ENCODE measurements around the gene BORCS5. TPM values are rescaled to one million over a fixed set of nuclear protein-coding genes. Genes with fewer than 3 reads are reported as not detected.

The BORCS5 gene
- total and polyA plus RNA-seq, 2 of the 8 experiments (the other 6 are each of a cell fraction or from before 2014, with no cell fraction given), result 8.3 to 17.4 TPM

GRCh38 chr12:12460935-12461922 lies 104.4 kb downstream of the BORCS5 start:
- 93% methylated on average over 8 of the region's 8 CpGs; no CpG with 5 or more reads in 1 of the 2 experiments for WGBS, 2 experiments (ENCODE audit: extremely low coverage in 1 of 2, insufficient coverage in 1 of 2, insufficient read length in 1 of 2, insufficient replicate concordance in 2 of 2, low coverage in 1 of 2, low lambda C conversion rate in 2 of 2, missing lambda C conversion rate in 1 of 2)

More at GRCh38 chr12:12460935-12461922, 104.4 kb downstream of the BORCS5 start:
- no peak overlapping the region for H2AFZ ChIP-seq (ENCODE audit: low read length)
- POLR2A ChIA-PET (ENCODE audit: partially characterized antibody), result no interaction called here
- no peak overlapping the region for H3K27ac ChIP-seq (ENCODE audit: low read depth, low read length)
- no peak overlapping the region for H3K56ac ChIP-seq (replicated peaks; ENCODE audit: insufficient read length, low read depth, low read length)
- no peak overlapping the region for H4K8ac ChIP-seq (ENCODE audit: extremely low read depth, insufficient read depth, low read length)
- H3K23ac ChIP-seq (ENCODE audit: insufficient read length), result no peak overlapping the region
- H3K79me1 ChIP-seq (ENCODE audit: low read depth, low read length), result no peaks in the 10 kb centered on the region
- H3K9ac ChIP-seq (replicated peaks in 1 of 4; ENCODE audit: extremely low read depth in 1 of 4, low read depth in 3 of 4, low read length in 3 of 4), result no peak overlapping the region
- no peak overlapping the region for H3K14ac ChIP-seq (ENCODE audit: insufficient read length)
- no peak overlapping the region for H4K91ac ChIP-seq (replicated peaks; ENCODE audit: insufficient read length, low read length)
- no peak overlapping the region for H3K18ac ChIP-seq (ENCODE audit: extremely low read depth, low read length)
- H2BK15ac ChIP-seq (ENCODE audit: low read length), result no peak overlapping the region
- no peak overlapping the region for H4K5ac ChIP-seq (ENCODE audit: insufficient read length, low read depth, low read length)
- peak in 1 of 2 experiments; percentile 14 for DNase-seq (ENCODE audit: low read depth in 1 of 2, low spot score in 2 of 2)
- no peaks in the 10 kb centered on the region for H3K36me3 ChIP-seq (ENCODE audit: control insufficient read depth in 2 of 4, insufficient read depth in 4 of 4, low read length in 3 of 4)
- no peak overlapping the region for H3K4ac ChIP-seq (replicated peaks; ENCODE audit: insufficient read length, low read depth, low read length)
- H2BK5ac ChIP-seq (ENCODE audit: low read depth, low read length), result no peak overlapping the region
- no peak overlapping the region for H2BK120ac ChIP-seq (replicated peaks; ENCODE audit: low read depth, low read length)
- no peaks in the 10 kb centered on the region for H3K27me3 ChIP-seq (replicated peaks in 1 of 4; ENCODE audit: control insufficient read depth in 3 of 4, extremely low read depth in 1 of 4, insufficient read depth in 3 of 4, low read length in 3 of 4)
- no peaks in the 10 kb centered on the region for H3K9me3 ChIP-seq (ENCODE audit: insufficient read depth in 2 of 2, low read depth in 1 of 2, low read length in 1 of 2)
- CTCF ChIA-PET (ENCODE audit: partially characterized antibody), result interaction anchor here (0.8 to 0.9 kb wide), 2 partner anchors 42 to 102 kb away, joined by 3 read pairs; no protein-coding TSS in a partner anchor
- FAIRE-seq, result no peak
- H3K4me3 ChIP-seq (ENCODE audit: extremely low read depth in 1 of 4, insufficient read depth in 2 of 4, low read depth in 3 of 4, low read length in 4 of 4), result no peak overlapping the region
- TF ChIP-seq ASH2L (IDR thresholded peaks at IDR 0.05; ENCODE audit: low read length) (no peak), USF2 (IDR thresholded peaks at IDR 0.05; ENCODE audit: low read length) (no peak), SIRT6 (IDR thresholded peaks at IDR 0.05; ENCODE audit: low read length) (no peak), BACH1 (IDR thresholded peaks at IDR 0.05; ENCODE audit: low read length) (no peak), EP300 (IDR thresholded peaks at IDR 0.05; ENCODE audit: borderline replicate concordance in 1 of 2, low read depth in 2 of 2, low read length in 2 of 2) (no peak), KDM4A (IDR thresholded peaks at IDR 0.05; ENCODE audit: low read depth, low read length, severe bottlenecking) (no peak)
- no peaks in the 10 kb centered on the region for H3K23me2 ChIP-seq (ENCODE audit: low read depth, low read length)
- H3K4me2 ChIP-seq (ENCODE audit: insufficient read depth in 1 of 2, low read depth in 2 of 2, low read length in 2 of 2), result no peak overlapping the region
- H2AK5ac ChIP-seq (ENCODE audit: low read depth, low read length), result no peak overlapping the region
- no peak overlapping the region for H2BK12ac ChIP-seq (ENCODE audit: low read depth, low read length)
- H3K4me1 ChIP-seq (replicated peaks in 1 of 4; ENCODE audit: control insufficient read depth in 3 of 4, insufficient read depth in 4 of 4, low read length in 3 of 4), result peaks cover 0 to 2% (median 0%) of the 10 kb centered on the region in 4 experiments; a peak in 1 of 7 replicates
- H4K20me1 ChIP-seq (replicated peaks in 1 of 2; ENCODE audit: control insufficient read depth in 1 of 2, insufficient read depth in 2 of 2, low read length in 2 of 2), result no peaks in the 10 kb centered on the region
- H2BK20ac ChIP-seq (ENCODE audit: low read length), result no peak overlapping the region
- no peaks in the 10 kb centered on the region for H3K79me2 ChIP-seq (ENCODE audit: control insufficient read depth in 1 of 2, insufficient read depth in 2 of 2, low read length in 2 of 2)
